GM19452 (cell line): ENCODE results near the gene PRCC.

Experiments
- ATAC-seq: cut with Tn5 transposase; IDR thresholded peaks from one replicate; pipeline ENCODE4 v1.9.1; 2021; ENCODE audit not compliant: unreplicated experiment

PRCC gene

GRCh38 chr1:156812293-156812990 is 45.1 kb downstream of the PRCC start:
- ATAC-seq: no peak

GRCh38 chr1:156813298-156813697 is 46.0 kb downstream of the PRCC start:
- ATAC-seq: no peak

- no peak for ATAC-seq
These were observed 46.6 kb downstream of the PRCC start for GRCh38 chr1:156813750-156814570.

GRCh38 chr1:156814571-156815260 is 47.4 kb downstream of the PRCC start:
- ATAC-seq: no peak

GRCh38 chr1:156815307-156815826 is 48.0 kb downstream of the PRCC start:
- no peak for ATAC-seq

GRCh38 chr1:156815961-156816422 is 48.7 kb downstream of the PRCC start:
- no peak for ATAC-seq

DNA sequence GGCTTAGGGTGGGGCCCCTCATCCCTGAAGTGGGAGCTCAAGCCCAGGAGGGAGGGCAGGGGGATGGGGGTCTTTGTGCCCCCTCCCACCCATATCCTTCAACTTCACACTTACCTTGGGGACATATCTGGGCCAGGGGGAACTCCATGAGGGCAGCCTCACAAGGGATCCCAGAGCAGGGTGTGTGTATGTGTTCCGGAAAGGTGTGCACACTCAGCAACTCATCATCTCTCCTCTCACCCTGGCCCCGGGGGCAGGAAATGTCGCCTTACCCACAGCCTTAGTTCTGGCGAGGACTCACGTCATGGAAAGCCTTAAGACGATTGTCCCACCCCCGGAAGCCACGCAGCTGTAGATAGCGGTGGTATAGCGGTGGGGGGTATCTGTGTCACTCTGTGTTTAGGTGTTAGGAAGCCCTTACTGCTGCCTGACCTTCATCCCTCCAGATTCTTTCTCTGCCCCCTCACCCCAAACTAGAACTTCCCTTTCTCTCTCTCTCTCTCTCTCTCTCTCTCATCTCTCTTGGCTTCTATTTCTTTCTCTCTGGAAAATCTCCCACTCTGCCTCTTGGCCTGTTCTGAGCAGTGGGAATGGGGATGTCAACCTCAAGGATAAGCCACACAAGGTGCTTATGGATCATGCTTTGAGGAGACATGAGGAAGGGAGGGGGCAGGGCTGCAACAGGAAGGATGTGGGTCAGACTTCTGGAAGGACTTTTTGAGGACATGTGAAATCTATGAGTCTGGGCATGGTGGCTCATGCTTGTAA is 49.4 kb downstream of the PRCC start, which contains the start of gene SH2D2A:
TSS of gene SH2D2A (minus strand) at position 288 of the 768 bp plus-strand sequence. CDS start at position 148, 140 bp downstream.
- ATAC-seq: peak; percentile 88

GRCh38 chr1:156821801-156822200 is 54.5 kb downstream of the PRCC start:
- ATAC-seq: no peak

GRCh38 chr1:156822680-156823079 is 55.3 kb downstream of the PRCC start:
- no peak for ATAC-seq

- ATAC-seq: no peak
These were observed 56.0 kb downstream of the PRCC start for GRCh38 chr1:156823210-156823790.

DNA sequence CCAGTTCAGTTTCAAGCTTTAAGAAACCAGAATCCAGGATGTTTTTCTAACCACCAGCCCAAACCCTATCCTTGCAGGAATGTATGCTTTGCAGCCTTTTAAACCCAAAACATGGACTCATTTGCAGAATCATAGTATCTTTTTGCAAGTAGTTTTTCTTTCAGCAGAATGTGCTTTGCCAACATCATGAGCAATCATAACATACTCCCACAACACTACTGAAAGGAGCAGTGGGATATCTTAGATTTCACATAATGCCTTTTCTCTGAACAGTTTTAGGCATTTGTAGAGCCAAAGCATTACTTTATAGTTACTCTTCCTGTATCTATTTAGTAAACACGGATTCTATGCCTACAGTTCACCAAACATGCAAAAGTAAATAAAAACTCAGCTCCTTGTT is 59.3 kb downstream of the PRCC start:
- ATAC-seq: no peak

DNA sequence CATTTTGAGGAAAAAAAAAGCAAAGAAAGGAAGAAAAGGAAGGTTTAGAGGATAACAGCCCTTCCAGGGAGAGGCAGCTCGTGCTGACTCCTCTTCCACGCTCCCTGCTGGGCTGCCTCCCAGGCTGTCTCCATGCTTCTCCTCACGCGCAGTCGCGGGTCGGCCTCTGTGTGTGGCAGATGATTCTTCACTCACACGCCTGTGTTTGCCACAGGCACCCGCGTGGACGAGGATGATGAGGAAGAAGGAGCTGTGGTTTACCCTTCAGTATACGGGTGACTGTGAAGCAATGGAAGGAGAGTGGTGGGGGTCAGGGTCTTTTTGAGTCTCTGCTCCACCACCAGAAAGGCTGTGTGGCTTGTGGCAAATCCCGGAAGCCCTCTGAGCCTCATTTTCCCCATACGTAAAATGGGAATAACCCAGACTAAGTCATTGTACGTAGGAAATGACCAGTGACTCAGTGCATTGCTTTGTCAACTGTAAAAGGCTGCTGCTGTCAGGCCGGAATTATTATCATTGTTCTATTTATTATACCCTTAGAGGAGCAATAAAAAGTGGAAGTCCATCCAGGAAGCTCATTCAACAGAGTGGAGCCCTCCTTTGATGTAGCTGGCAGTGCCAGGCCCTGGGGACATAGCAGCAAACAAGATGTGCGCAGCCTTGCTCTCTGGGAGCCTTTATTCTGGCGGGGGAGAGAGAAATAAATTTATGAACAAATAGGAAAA is 61.2 kb downstream of the PRCC start:
- ATAC-seq: no peak

DNA sequence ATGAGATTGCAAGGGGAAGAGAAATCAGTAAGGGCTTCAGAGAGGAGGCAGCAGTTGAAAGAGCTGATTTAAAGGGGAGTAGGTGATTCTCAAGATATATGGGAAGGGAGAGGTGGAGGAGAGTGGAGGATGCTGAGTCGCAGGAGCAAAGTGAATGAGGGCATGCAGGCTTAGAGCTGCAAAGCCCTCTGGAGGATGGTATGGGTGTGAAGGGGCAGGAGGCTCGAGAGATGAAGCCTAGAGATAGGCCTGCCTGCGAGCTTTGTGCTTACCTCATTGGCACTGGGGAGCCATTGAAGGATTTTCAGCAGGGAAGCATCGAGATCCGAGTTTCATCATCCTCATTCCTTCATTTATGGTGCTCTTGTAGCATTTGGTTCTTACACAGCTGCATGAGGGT is 65.1 kb downstream of the PRCC start:
- no peak for ATAC-seq

GRCh38 chr1:156833603-156834002 is 66.3 kb downstream of the PRCC start:
- no peak for ATAC-seq

GRCh38 chr1:156834322-156834721 is 67.0 kb downstream of the PRCC start:
- ATAC-seq: no peak

- ATAC-seq: no peak
These were observed 68.8 kb downstream of the PRCC start for GRCh38 chr1:156836041-156836654.

- ATAC-seq: no peak
These were observed 69.6 kb downstream of the PRCC start for GRCh38 chr1:156836892-156837291.

DNA sequence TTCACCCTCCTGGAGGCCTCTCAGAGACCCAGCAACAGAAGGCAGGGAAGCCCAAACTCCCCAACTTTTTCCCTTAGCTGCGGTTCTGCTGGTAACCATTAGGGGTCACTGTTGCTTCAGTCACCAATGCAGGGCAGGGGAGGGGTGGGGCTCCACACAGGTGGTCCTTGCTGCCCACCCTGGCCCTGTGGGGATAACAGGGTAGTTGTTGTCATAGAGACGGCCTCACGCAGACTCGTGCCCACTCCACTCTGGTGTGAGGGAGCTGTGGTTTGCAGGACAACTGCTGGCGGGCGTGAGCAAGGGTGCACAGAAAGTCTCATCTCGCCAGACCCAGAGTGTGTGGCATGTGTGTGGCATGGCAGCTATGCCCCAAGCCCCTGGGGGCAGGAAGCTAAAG is 71.6 kb downstream of the PRCC start:
- ATAC-seq: no peak

GRCh38 chr1:156839426-156840109 is 72.2 kb downstream of the PRCC start:
- ATAC-seq: no peak
